Stimulated activated CD8-positive, alpha-beta memory T cell treated with anti-CD3 and anti-CD28 coated beads, Interleukin-12 subunit alpha, Interleukin-12 subunit beta, amount 100 ng/mL, for 1 hour (primary cell): ENCODE data around the gene NRSN2.
"Not testable (repeated sequence)": the region's sequence is repeated elsewhere in the genome, so short reads cannot be mapped to it uniquely, and the experiment has no call there.

Experiments
- DNase-seq: peaks from one replicate; pipeline ENCODE4 v3.0.0-alpha.2; 2020; ENCODE audit warnings: low read depth

NRSN2 gene

DNA sequence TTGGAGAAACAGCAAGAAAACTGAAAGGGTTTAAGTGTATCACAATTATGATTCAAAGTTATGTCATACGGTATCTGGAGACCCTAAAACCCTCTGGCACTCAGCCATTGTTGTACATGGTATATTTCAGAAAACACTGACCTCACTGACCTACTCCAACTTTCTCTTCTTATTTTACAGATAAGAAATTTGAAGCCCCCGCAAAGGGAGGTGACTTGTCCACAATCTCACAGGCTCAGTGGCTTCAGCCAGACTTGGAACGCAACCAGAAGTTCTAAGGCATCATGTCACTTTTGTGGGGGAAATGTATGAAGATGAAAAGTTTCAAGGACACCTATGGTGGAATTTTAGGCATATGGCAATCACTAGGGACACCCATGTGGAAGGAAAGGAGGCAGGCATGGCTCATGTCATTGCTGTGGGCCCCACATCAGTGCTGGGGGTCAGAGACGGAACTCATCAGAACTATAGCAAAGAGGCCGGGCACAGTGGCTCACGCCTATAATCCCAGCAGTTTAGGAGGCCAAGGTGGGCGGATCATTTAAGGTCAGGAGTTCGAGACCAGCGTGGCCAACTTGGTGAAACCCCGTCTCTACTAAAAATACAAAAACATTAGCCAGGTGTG lies 28.5 kb downstream of the NRSN2 start:
- DNase-seq = no peak

GRCh38 chr20:376089-376488 lies 29.2 kb downstream of the NRSN2 start:
- DNase-seq = no peak

DNA sequence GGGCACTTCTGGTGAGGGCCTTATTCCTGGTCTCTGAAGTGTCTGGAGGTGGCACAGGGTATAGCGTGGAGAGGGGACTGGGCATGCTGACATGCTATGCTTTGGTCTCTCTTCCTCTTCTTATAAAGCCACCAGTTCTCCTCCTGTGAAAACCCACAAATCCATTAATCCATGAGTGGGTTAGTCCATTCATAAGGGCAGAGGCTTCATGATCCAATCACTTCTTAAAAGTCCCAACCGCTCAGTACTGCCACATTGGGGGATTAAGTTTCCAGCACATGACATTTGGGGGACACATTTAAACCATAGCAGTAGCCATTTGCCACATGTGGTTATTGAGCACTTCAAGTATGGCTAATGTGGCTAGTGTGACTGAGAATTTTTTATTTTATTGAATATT lies 29.8 kb downstream of the NRSN2 start:
- no peak for DNase-seq

DNA sequence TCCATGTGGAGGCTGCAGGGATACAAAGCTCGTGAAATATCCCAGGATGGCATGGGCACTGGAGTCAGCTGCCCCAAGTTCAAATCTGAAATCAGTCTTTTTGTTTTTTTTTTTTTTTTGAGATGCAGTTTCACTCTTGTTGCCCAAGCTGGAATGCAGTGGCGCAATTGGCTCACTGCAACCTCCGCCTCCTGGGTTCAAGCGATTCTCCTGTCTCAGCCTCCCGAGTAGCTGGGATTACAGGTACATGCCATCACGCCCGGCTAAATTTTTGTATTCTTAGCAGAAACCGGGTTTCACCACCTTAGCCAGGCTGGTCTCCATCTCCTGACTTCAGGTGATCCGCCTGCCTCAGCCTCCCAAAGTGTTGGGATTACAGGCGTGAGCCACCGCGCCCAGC lies 30.7 kb downstream of the NRSN2 start:
- not testable (repeated sequence) for DNase-seq

GRCh38 chr20:378961-379336 lies 32.0 kb downstream of the NRSN2 start:
- no peak for DNase-seq

- DNase-seq = peak; percentile 33
Measured at GRCh38 chr20:380763-381580, 34.1 kb downstream of the NRSN2 start.

DNA sequence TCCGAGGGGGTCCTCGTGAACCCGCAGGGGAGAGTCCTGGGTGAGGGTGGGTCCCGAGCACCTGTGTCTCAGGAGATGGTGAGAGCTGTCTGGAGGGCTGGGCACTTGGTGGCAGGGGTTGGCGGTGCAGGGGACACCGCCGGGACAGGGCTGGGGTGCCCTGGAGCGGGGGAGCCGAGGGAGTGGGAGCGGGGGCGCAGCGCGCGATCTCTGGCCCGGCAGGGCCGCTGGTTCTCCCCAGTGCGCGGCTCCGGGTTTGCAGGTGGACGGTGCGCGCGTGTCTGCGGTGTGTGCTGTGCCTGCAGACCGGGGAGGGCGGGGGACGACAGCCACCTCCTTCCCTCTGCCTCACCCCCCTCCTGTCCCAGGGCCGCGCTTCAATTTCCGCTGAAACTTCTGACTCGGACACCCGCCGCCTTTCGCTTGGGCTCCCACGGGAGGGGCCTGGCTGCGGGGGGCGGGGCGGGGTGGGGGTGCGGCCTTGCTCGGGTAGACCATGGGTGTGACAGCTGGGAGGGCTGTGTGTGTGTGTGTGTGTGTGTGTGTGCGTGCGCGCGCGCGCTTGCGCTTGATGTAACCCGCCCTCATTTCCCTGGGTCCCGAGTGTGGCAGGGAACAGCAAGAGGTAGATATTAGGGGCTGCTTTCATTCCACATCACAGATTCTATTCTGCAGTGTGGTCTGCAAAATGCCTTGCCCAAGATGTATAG lies 34.8 kb downstream of the NRSN2 start:
- DNase-seq = peak; percentile 41

- DNase-seq = no peak
Measured at GRCh38 chr20:382291-383115, 35.6 kb downstream of the NRSN2 start.

- no peak for DNase-seq
Measured at GRCh38 chr20:383889-384288, 37.0 kb downstream of the NRSN2 start.

- DNase-seq = no peak
Measured at GRCh38 chr20:384723-385122, 37.8 kb downstream of the NRSN2 start.

DNA sequence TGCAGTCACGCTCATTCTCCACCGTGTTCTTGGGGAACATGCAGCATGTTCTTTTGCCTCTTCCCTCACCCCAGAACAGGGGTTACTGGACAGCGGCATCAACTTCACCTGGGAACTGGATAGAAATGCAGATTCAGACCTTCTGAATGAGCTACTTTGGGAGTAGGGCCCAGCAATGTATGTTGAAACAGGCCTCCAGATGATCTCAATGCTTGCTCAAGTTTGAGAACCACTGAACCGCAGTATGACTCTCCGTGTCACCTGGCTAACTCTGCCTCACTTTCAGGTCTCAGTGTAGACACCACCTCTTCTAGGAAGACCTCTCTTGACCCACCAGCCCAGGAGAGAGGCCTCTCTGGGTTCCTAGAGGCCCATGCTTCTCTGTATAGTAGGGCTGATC lies 38.5 kb downstream of the NRSN2 start:
- no peak for DNase-seq

DNA sequence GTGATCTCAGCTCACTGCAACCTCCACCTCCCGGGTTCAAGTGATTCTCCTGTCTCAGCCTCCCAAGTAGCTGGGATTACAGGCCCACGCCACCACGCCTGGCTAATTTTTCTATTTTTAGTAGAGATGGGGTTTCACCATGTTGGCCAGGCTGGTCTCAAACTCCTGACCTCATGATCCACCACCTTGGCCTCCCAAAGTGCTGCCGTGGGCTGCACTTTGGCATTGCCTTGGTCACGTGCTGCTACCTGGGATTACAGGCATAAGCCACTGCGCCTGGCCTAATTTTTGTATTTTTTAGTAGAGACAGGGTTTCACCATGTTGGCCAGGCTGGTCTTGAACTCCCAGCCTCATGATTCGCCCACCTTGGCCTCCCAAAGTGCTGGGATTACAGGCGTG lies 39.7 kb downstream of the NRSN2 start:
- DNase-seq = not testable (repeated sequence)

DNA sequence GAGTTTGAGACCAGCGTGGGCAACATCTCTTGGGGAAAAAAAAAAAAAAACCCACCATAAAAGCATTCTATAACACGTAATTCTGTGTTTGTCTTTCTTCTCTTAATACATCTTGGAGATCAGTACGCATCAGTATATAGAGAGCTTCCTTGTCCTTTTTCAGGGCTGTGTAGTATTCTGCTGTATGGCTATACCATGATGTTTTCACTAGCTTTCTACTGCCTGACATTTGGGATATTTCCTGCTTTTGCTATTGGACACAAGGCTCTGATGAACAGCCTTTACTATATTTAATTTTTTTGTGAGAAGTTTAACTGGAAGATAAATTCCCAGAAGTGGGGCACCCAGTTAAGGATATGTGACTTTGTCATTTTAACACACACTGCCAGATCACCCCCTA lies 40.6 kb downstream of the NRSN2 start:
- DNase-seq = no peak

- DNase-seq = no peak
Measured at GRCh38 chr20:388034-388994, 41.4 kb downstream of the NRSN2 start.

DNA sequence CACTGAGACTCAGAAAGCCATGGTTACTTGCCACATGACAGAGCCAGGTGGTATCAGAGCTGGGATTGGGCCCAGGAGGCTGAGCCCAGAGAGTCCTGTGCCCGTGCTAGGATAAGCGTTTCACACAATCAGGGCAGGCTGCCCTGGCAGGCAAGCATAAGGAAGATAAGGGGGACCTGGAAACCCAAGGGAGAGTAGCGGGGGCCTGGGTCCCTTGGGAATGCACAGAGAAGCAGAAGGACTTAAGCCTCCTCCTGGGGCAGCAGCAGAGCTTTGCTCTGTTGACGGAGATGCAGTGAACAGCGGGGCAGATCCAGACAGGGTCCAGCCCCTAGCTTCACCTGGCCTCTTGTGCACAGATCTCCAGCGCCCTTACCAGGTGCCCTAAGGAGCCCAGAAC lies 42.3 kb downstream of the NRSN2 start:
- no peak for DNase-seq

DNA sequence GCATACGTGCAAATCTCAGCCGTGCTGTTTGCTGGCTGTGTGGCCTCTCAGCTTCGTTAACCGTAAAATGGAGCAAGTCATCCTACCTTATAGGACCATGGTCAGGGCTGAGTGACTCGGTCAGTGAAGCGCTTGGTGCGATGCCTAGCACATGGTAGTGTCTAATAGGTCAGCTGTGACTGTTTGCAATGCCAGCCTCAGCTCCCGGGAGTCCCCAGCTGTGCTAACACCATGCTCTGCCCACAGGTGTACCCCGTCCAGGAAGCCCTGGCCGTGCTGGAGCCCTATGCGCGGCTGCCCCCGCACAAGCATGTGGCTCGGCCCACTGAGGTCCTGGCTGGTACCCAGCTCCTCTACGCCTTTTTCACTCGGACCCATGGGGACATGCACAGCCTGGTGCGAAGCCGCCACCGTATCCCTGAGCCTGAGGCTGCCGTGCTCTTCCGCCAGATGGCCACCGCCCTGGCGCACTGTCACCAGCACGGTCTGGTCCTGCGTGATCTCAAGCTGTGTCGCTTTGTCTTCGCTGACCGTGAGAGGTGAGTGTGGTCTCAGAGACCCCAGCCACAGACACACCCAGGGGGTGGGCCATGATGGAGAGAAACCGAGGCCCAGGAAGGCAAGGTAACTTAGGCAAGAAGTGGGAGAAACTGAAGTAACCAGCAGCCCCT lies 44.3 kb downstream of the NRSN2 start:
- DNase-seq = no peak

DNA sequence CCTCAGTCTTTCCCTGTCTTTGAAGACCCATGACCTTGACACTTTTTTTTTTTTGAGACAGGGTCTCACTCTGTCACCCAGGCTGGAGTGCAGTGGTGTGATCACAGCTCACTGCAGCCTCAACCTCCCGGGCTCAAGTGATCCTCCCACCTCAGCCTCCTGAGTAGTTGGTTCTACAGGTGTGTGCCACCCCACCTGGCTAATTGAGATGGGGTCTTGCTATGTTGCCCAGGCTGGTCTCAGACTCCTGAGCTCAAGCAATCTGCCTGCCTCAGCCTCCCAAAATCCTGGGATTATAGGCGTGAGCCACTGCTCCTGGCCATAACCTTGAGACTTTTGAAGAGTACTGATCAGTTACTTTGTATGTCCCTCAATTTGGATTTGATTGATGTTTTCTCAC lies 46.4 kb downstream of the NRSN2 start:
- DNase-seq = not testable (repeated sequence)

GRCh38 chr20:396252-396618 lies 49.3 kb downstream of the NRSN2 start:
- no peak for DNase-seq

DNA sequence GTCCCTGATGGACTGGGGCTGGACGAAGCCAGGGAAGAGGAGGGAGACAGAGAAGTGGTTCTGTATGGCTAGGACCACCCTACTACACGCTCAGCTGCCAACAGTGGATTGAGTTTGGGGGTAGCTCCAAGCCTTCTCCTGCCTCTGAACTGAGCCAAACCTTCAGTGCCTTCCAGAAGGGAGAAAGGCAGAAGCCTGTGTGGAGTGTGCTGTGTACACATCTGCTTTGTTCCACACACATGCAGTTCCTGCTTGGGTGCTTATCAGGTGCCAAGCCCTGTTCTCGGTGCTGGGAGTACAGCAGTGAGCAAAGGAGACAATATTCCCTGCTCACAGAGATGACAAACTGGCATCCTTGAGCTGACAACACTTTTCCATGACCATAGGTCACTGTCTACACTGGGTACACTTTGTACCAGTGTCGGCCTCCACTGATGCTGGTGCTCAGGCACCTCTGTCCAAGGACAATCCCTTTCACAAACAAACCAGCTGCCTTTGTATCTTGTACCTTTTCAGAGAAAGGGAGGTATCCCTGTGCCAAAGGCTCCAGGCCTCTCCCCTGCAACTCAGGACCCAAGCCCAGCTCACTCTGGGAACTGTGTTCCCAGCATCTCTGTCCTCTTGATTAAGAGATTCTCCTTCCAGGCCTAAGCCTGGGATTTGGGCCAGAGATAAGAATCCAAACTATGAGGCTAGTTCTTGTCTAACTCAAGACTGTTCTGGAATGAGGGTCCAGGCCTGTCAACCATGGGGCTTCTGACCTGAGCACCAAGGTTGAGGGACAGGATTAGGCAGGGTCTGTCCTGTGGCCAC lies 49.9 kb downstream of the NRSN2 start:
- no peak for DNase-seq
